HG03108 (cell line): ENCODE results near the gene HMCN1.

Source experiments
- ATAC-seq: cut with Tn5 transposase; IDR thresholded peaks from one replicate; pipeline ENCODE4 v1.9.1; 2021; ENCODE audit warnings: moderate library complexity; ENCODE audit not compliant: unreplicated experiment

HMCN1 gene

DNA sequence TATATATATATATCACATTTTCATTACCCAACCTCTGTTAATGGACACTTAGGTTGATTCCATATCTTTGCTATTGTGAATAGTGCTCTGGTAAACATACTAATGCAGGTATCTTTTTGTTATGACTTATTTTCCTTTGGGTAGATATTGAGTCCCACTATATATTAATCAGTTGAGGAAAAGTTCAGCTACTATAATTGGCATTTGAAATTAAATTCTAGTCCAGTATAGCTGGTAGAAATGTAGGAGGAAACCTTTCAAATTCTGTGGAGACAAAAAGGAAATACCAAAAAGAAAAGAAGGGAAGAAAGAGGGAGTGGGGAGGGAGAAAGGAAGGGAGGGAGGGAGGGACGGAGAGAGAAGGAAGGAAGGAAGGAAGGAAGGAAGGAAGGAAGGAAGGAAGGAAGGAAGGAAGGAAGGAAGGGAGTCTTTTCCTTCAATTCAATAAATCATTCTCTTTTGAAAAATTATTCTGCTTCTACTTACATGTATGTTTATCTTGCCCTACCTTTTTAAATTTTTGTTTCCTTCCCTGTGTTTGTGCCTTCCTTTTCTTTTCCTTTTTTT lies 329.0 kb downstream of the HMCN1 start:
- ATAC-seq = no peak

DNA sequence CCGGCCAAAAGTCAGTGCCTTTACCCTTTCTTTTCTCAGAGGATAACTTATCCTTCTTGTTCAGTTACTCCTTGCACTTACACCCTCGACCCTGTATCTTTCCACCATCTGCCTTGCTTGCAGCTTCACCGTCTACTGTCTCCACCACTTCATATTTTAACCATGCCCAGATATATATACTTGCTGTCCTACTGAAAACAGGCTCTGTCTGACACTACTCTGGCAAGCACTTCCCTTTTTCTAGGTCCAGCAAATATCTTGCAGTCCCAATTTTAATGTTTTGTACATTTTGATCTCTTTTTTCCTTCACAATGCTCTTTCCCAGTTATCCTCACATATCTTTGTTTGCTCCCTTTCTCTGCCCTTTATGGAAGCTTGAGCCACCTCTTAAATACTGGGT lies 332.2 kb downstream of the HMCN1 start:
- no peak for ATAC-seq

DNA sequence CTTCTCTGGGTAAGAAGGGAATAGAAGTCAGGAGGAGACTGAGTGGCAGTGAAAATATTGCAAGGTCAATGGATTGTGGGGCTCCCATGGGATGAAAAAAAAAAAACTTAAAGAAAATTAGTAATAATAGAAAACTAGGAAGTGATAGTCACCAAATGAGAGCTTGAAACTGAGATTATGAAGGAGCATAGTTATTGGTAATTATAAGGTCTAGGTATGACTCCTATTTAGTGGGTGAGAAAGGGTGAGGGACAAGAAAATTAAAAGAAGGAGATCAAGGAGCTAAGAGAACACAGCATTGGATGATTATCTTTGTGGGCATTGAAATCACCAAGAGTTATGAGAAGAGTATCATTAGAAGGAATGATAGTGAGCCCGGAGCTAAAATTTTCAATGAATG lies 339.5 kb downstream of the HMCN1 start:
- ATAC-seq = no peak

DNA sequence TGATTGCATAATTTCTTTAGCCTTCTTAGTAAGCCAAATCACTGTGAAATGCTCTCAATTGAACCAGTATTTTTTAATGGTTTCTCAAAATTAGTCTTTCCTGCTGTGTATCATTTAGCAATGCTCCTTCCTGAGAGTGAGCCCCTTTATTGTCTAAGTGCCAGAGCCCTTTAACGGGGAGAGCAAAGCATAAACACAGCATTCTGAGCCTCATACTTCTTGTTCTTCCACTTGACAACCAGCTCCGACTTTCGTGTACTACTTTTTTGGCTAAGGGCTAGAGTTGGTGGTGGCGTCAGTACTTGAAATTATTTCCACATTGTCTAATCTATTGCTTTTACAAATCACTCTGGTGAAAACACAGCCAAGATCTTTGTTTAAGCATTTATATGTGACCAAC lies 341.8 kb downstream of the HMCN1 start:
- no peak for ATAC-seq

DNA sequence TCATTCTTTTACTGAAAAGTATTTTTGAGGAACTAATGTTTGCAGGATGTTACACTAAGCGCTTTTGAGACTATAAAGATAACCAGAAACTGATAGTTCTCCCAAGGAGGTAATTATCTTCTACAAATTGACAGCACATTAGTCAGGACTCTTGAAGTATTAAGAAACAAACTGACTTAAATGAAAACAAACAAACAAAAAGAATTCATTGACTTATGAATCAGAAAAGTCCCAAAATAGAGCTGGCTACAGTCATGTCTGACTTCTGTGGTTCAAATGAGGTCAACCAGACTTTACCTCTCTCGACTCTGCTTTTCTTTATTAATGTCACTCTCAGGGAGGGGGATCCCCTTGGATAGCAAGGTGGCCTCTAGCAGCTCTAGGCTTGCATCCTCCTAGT lies 344.1 kb downstream of the HMCN1 start:
- ATAC-seq = peak; percentile 87

DNA sequence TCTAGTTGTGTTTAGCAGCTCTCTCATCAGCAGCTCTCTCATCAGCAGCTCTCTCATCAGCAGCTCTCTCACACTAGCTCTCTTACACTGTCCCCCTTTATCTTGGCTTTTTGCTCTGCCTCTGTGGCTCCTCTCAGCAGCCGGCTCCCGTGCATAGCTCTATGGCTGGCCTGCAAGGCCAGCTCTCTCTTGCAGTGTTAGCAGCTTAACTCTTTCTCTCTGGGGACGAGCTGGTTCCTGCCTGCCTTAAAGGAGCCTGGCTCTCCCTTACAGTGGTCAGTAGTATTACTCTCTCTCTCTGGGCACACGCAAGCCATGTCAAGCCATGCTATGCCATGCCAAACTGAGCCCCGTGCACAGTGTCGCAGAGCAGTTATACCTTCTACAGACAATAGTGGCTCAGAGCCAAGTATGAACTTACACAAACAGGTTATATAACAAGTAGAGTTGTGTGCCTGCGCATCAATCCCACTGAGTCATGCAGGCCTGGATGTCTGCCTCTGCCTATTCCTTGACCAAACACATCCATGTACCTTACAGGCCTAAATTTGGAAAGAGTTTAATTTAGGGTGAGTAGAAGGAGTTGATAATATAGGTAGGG lies 345.0 kb downstream of the HMCN1 start:
- no peak for ATAC-seq

DNA sequence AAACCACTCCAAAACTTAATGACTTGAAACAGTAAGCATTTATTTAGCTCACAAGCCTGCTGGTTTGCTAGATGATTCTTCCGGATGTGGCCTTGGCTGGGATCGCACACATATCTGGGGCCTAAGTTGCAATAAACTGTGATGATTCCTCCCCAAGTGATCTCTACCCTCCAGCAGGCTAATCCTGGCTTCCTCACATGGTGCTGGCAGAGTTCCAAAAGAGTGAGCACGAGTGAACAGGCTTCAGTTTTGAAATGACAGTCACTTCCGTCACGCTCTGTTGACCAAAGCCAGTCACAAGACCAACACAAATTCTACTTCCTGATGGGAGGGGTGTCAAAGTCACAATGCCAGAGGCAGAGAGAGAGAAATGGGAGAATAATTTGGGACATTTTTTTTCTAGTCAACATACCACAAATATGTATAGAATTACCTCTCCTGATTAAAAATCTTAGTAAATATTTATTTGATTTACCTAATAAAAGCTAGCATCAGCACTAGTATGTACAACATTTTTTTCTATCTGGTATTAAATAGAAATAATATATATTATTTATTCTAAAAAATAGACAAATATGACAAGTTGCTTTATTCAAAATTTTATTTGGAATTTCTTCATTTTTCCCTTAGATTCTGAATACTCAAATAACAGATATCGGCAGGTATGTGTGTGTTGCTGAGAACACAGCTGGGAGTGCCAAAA lies 348.2 kb downstream of the HMCN1 start:
- ATAC-seq = peak; percentile 62

DNA sequence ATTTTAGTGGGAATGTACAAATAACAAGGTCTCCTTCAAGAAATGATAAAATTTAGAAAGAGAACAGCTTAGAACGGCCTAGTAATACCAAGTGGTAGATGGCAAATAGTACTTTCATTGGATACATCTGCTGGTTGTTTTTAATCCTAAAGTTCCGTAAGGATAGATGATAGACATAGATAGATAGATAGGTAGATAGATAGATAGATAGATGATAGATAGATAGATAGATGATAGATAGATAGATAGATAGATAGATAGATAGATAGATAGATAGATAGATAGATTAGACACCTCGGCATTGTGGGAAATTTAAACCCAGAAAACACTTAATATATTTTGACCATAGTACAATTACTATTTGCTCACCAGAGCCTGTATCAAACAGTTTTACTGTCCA lies 352.4 kb downstream of the HMCN1 start:
- no peak for ATAC-seq

DNA sequence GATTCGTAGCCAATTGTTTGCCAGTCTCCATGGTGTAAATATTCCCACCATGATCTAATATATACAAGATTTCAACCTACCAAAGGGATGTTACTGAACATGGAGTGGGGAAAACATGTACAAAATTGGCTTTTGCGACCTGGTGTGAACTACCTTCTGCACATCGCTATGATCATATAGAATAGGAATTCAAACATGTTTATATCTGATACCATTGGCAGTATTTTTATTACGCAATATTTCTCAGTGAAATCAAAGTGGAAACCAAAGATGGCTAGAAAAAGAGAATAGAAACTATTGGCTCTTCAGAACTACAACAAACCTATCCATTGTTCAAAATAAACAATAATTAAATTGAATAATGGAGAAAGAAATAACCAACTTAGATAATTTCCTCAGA lies 355.7 kb downstream of the HMCN1 start:
- ATAC-seq = no peak

DNA sequence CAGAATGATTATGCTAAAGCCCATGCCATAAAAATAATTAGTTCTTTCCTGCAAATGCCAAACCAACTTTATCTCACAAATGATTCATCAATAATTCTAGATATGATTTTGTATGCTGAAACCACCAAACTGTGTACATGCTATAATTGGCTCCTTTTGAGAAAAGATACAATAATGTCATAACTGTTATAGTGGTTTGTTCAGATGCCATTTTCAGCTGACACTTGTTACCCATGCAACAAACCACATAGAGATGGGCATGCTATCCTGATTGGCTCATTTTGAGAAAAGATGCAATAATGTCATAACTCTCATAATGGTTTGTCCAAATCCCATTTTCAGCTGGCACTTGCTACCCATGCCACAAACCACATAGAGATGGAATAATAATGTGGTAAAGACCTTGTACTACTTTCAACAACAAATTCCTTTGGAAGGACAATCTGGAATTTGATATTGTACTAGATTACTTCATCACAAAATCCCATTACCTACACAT lies 357.1 kb downstream of the HMCN1 start:
- ATAC-seq = no peak

DNA sequence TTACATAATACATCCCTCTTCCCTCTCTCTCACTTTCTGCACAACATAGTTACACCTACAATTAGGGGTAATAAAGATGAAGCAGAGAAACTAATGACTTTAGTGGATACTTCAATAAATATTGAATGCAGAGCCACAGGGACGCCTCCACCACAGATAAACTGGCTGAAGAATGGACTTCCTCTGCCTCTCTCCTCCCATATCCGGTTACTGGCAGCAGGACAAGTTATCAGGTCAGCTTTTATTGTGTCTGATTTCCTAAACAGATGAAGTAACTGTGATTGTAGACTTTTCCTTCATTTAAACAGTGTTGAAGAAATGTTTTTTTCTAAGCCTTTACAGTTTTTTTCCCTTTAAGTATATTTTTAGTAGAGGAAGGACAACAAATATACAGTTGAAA lies 359.2 kb downstream of the HMCN1 start:
- ATAC-seq = no peak

DNA sequence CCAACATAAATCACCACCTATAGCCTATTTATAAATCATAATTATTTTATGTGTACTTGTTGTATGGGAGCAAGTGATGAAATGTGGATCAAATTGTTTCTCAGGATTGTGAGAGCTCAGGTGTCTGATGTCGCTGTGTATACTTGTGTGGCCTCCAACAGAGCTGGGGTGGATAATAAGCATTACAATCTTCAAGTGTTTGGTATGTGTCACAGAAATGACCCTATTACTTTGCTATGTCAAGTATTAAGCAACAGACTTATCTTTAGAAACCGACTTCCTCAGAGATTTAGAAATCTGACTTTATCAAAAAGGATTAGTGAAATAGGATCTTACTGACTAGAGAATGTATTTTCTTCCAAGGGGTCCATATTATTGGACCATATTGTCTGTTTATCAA lies 360.0 kb downstream of the HMCN1 start:
- ATAC-seq = no peak

DNA sequence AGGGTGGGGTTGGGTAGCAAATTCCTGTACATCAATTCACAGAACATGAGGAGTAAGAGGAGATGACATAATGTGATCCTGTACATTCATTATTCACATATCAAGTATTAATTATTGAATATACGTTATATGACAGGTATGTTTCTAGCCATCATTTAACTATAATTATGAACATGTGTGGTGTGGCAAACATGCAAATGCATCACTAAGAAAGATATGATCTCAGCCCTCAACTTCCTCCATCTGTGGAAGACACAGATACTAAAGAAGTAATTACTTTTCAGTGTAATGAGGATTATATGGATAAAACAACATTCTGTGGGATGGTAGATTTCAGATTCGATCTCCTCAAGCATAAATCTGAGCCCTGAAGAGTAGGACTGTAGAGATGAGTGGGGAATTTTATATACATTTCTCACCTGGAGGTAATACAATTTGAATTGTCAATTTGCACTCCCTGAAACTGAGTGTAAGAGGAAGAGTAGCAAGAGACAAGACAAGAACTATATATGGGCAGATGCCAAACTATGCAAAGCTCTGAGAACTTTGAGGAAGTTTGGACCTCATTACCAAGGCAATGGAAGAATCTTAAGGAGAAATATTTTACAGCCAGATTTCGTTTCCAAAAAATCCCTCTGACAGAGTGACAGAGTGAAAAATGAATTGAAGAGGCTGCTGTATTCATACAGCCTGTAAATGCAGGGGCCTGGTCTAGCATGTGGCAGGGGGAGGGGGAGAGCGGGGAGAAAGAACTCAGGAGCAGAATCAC lies 365.3 kb downstream of the HMCN1 start:
- ATAC-seq = no peak

DNA sequence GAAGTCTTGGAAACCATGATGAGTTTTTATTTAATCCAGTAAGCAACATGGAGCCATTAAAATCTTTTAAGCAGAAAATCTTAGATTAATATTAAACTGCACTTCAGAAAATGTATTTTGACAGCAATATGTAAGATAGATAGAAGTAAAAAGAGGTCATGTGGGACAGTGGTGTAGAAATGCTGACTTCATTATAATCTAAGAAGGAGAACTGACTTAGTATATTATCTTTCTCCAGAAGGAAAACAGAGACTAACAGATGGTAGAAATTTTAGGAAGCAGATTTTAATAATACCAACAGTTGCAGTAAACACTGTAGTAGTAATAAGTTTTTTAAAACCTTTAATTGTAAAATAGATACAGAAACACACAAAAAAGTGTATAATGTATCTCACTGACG lies 367.9 kb downstream of the HMCN1 start:
- no peak for ATAC-seq

DNA sequence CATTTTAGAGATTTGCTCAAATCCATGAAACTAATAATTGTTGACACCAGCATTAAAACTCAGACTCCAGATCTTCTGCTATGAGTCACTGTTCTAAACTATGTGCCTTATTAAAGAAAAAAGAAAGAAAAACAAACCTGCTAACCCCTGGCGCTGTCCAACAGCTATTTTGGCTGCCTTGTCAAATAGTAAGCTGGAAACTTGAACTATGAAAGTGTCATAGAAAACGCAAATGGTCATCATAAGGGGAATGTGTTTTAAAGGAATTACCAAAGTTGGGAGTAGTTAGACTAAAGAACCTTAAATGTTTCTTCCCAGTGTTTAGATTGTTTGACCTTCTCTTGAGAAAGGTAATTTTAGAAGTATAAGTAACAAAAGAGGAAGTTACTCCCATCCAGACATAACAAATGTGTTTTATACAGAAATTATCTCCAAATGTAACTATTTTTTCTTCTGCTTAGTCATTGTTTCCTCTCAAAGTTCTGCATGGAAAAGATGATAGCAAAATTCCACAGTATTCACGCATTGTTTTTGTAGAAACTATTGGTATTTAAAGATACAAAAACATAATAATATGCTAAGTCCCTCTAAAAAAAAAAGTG lies 368.5 kb downstream of the HMCN1 start:
- no peak for ATAC-seq

DNA sequence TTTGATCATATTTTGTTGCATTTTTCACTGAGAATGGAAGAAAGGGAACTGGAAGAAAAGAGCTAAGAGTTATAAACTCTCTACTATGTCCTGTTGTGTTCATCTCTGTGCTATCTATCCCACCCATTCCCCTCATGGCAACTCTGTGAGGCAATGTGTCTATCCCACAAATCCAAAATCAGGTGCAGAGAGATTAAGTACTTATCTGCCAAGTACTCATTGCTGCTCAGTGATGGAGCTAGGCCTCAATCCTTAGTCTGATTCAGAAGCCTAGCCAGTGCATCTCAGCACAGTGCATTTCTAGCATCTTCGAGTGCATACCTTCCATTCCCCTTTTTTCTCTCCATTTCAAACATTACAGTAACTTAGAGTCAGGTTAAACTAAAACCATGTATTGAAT lies 370.3 kb downstream of the HMCN1 start:
- ATAC-seq = no peak

DNA sequence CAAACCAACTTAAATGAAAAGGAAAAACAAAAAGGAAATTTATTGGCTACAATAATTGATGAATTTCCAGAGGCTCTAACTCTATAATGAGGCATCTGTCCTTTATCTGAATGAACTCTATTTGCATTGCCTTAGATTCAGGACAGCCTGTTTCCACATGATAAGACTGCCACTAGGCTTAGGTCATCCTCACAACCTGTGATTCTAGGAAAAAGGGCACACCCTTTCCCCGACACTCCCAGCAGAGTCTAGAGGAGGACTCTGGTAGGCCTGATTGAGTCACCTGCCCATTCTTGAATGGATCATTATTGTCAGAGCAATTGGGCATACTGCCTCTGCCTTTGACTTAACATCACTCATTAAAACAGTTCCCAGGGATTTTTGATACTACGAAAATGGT lies 378.1 kb downstream of the HMCN1 start:
- ATAC-seq = no peak

DNA sequence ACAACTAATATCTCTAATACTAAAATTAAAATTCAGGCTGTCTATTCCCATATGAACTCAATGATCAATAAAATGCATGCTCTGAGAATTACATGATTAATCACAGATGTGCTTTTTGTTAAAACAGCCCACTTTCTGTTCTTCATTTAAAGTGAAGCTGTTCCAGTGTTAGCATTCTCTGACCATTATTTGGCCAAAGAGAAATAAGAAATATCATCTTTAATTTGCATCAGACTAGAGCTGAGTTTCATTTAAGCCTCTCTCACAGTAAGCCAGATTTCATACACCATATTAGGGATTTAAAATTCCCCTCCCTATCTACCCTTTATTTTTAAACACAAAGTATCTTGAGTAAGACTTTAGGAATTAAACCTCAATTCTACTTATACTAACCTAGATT lies 379.3 kb downstream of the HMCN1 start:
- no peak for ATAC-seq

DNA sequence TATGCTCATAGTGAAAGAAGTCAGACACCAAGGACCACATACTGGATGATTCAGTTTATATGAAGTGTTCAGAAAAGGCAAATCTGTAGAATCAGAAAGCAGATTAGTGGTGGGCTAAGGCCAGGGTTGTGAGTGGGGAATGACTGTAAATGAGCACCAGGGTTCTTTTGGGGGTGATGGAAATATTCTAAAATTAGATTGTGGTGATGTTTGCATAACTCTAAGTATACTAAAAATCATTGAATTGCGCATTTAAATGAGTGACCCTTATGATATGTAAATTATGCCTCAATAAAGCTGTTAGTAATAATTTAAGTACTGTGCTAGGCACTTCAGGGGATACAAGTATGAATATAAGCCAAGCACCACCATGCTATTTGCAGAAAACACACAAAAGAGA lies 384.5 kb downstream of the HMCN1 start:
- no peak for ATAC-seq

DNA sequence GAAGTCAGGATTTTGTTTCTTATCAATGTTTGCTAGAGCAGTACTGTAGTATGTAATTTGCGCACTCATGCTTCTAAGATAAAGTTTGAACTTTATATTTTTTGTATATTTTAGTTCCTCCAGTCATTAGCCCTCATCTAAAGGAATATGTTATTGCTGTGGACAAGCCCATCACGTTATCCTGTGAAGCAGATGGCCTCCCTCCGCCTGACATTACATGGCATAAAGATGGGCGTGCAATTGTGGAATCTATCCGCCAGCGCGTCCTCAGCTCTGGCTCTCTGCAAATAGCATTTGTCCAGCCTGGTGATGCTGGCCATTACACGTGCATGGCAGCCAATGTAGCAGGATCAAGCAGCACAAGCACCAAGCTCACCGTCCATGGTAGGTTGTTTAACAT lies 388.6 kb downstream of the HMCN1 start:
- no peak for ATAC-seq

DNA sequence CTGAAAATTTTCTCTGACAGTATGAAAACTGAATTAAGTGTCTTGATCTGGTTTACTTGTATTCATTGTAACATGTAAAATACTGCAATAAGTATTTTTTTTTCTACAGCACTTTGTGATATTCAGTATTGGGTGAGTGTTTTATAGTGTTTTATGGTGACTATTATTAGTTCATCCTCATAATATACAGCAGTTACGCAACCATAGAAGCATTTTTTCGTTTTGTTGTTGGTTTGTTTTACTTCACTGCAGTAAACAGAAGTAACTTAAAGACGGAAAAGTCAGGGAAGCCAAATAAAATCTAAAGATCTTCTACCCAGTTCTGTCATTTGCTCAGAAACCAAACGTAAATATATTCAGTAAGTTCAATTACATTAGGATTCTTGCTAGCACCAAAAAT lies 390.8 kb downstream of the HMCN1 start:
- ATAC-seq = no peak
